Tibial nerve (tissue), 4 donors: ENCODE measurements around the gene KCNT2.

ENCODE experiments used
- EP300 ChIP-seq, 2 donors: sonication (generic); formaldehyde crosslinking; IDR thresholded peaks; one replicate each; pipeline ENCODE4 v1.6.1; 2017; ENCODE audit warnings: antibody characterized with exemption in 2 of 2, mild to moderate bottlenecking in 1 of 2
- POLR2A ChIP-seq, 2 donors: fragments of 450-650 bp; IDR thresholded peaks; one replicate each; pipeline ENCODE4 v1.6.1; 2017; ENCODE audit warnings: antibody characterized with exemption in 2 of 2, mild to moderate bottlenecking in 2 of 2, moderate library complexity in 2 of 2
- TF ChIP-seq, protein P1 (sequence below), 5 experiments: fragments of 200-600 bp in 3 of 5; fragments of 450-650 bp in 2 of 5; sonication (generic) in 3 of 5; IDR thresholded peaks; one replicate each; pipeline ENCODE4 v1.5.1; 2016 to 2019; ENCODE audit warnings: antibody characterized with exemption in 5 of 5, mild to moderate bottlenecking in 3 of 5, moderate library complexity in 2 of 5

GRCh38 chr1:196312739-196313138, 295.5 kb downstream of the KCNT2 start:
- TF ChIP-seq, protein P1, sequence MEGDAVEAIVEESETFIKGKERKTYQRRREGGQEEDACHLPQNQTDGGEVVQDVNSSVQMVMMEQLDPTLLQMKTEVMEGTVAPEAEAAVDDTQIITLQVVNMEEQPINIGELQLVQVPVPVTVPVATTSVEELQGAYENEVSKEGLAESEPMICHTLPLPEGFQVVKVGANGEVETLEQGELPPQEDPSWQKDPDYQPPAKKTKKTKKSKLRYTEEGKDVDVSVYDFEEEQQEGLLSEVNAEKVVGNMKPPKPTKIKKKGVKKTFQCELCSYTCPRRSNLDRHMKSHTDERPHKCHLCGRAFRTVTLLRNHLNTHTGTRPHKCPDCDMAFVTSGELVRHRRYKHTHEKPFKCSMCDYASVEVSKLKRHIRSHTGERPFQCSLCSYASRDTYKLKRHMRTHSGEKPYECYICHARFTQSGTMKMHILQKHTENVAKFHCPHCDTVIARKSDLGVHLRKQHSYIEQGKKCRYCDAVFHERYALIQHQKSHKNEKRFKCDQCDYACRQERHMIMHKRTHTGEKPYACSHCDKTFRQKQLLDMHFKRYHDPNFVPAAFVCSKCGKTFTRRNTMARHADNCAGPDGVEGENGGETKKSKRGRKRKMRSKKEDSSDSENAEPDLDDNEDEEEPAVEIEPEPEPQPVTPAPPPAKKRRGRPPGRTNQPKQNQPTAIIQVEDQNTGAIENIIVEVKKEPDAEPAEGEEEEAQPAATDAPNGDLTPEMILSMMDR (IDR thresholded peaks at IDR 0.05) = no peak
- TF ChIP-seq POLR2A (IDR thresholded peaks at IDR 0.05) = no peak
- TF ChIP-seq EP300 (IDR thresholded peaks at IDR 0.05) = no peak
